ENCODE measurements around the gene APBA2. TPM values are rescaled to one million over a fixed set of nuclear protein-coding genes. Genes with fewer than 3 reads are reported as not detected.

APBA2 gene
- total RNA-seq, 1 donor from 2014 or later, result 41.0 TPM

- peaks cover 5% of the 10 kb centered on the region for H3K36me3 Mint-ChIP-seq (ENCODE audit: insufficient read depth)
- peaks cover 6% of the 10 kb centered on the region for H3K4me1 Mint-ChIP-seq (ENCODE audit: low read depth)
These were observed 165.6 kb downstream of the APBA2 start for GRCh38 chr15:29051422-29051821.

GRCh38 chr15:29053006-29053405 is 167.2 kb downstream of the APBA2 start:
- Mint-ChIP-seq H3K27me3 (no peaks in the 10 kb centered on the region), H3K4me3 (ENCODE audit: low read depth) (no peak overlapping the region), H3K4me1 (ENCODE audit: low read depth) (peaks cover 3% of the 10 kb centered on the region), H3K36me3 (ENCODE audit: insufficient read depth) (peaks cover 5% of the 10 kb centered on the region), H3K27ac (no peak overlapping the region), H3K9me3 (ENCODE audit: low read depth) (peaks cover 3% of the 10 kb centered on the region)
- DNase-seq (ENCODE audit: low spot score, unreplicated experiment), result no peak
- TF ChIP-seq CTCF (IDR thresholded peaks at IDR 0.05; ENCODE audit: unreplicated experiment), result no peak

More at GRCh38 chr15:29051422-29051821, 165.6 kb downstream of the APBA2 start:
- peaks cover 3% of the 10 kb centered on the region for H3K9me3 Mint-ChIP-seq (ENCODE audit: low read depth)
- H3K27me3 Mint-ChIP-seq, result no peaks in the 10 kb centered on the region
- no peak for TF ChIP-seq CTCF (IDR thresholded peaks at IDR 0.05; ENCODE audit: unreplicated experiment)
- no peak overlapping the region for H3K27ac Mint-ChIP-seq
- no peak overlapping the region for H3K4me3 Mint-ChIP-seq (ENCODE audit: low read depth)
- DNase-seq (ENCODE audit: low spot score, unreplicated experiment), result no peak

GRCh38 chr15:29053661-29054131 is 167.9 kb downstream of the APBA2 start:
- no peak overlapping the region for H3K27ac Mint-ChIP-seq
- peaks cover 5% of the 10 kb centered on the region for H3K36me3 Mint-ChIP-seq (ENCODE audit: insufficient read depth)
- peaks cover 6% of the 10 kb centered on the region for H3K4me1 Mint-ChIP-seq (ENCODE audit: low read depth)
- no peak for DNase-seq (ENCODE audit: low spot score, unreplicated experiment)
- H3K4me3 Mint-ChIP-seq (ENCODE audit: low read depth), result no peak overlapping the region
- no peak for TF ChIP-seq CTCF (IDR thresholded peaks at IDR 0.05; ENCODE audit: unreplicated experiment)
- H3K9me3 Mint-ChIP-seq (ENCODE audit: low read depth), result peaks cover 3% of the 10 kb centered on the region
- no peaks in the 10 kb centered on the region for H3K27me3 Mint-ChIP-seq

- Mint-ChIP-seq H3K4me1 (ENCODE audit: low read depth) (peaks cover 11% of the 10 kb centered on the region), H3K36me3 (ENCODE audit: insufficient read depth) (peaks cover 8% of the 10 kb centered on the region), H3K27me3 (no peaks in the 10 kb centered on the region), H3K27ac (no peak overlapping the region), H3K9me3 (ENCODE audit: low read depth) (peaks cover 6% of the 10 kb centered on the region), H3K4me3 (ENCODE audit: low read depth) (no peak overlapping the region)
- TF ChIP-seq CTCF (IDR thresholded peaks at IDR 0.05; ENCODE audit: unreplicated experiment), result no peak
- DNase-seq (ENCODE audit: low spot score, unreplicated experiment), result no peak
These were observed 168.6 kb downstream of the APBA2 start for GRCh38 chr15:29054171-29055045.

- H3K4me1 Mint-ChIP-seq (ENCODE audit: low read depth), result peaks cover 18% of the 10 kb centered on the region
- peaks cover 8% of the 10 kb centered on the region for H3K36me3 Mint-ChIP-seq (ENCODE audit: insufficient read depth)
- no peak overlapping the region for H3K27ac Mint-ChIP-seq
- no peak overlapping the region for H3K4me3 Mint-ChIP-seq (ENCODE audit: low read depth)
- no peak for DNase-seq (ENCODE audit: low spot score, unreplicated experiment)
- H3K9me3 Mint-ChIP-seq (ENCODE audit: low read depth), result peaks cover 9% of the 10 kb centered on the region
- H3K27me3 Mint-ChIP-seq, result no peaks in the 10 kb centered on the region
- no peak for TF ChIP-seq CTCF (IDR thresholded peaks at IDR 0.05; ENCODE audit: unreplicated experiment)
These were observed 170.1 kb downstream of the APBA2 start for GRCh38 chr15:29055876-29056275.

Measured in progenitor cell of endocrine pancreas (in vitro differentiated cells).